ENCODE data around the gene KCNJ1. TPM values are rescaled to one million over a fixed set of nuclear protein-coding genes. Genes with fewer than 3 reads are reported as not detected.

KCNJ1 gene
- total and polyA plus RNA-seq, 2 donors from 2014 or later, result 175 to 355 TPM

DNA sequence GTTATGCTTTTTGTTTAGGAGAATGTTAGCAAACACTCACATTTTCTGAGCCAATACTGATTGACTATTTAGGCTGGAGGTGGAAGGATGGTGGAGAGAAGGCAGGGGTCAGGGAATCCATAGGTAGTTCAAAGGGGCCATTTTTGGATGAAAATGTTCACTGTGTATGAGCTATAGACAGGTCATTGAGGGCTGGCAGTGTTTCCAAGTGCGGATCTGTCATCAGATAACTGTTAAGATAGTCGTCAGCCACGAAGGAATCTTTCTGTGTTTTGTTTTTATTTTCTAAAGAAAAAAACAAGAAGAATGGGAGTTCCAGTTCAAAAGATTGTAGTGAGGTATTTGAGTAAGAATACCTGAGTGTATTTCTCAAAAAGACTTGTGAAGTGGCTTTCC lies 27.2 kb upstream of the KCNJ1 start:
- Histone ChIP-seq H3K4me3 (ENCODE audit: low read length in 3 of 3) (no peak overlapping the region), H3K27me3 (ENCODE audit: control insufficient read depth, insufficient read depth, low read length) (no peaks in the 10 kb centered on the region), H3K36me3 (ENCODE audit: control insufficient read depth in 2 of 3, insufficient read depth in 3 of 3, low read length in 3 of 3) (no peaks in the 10 kb centered on the region), H3K9ac (ENCODE audit: low read length in 3 of 3) (no peak overlapping the region), H3K9me3 (ENCODE audit: control insufficient read depth in 2 of 3, insufficient read depth in 1 of 3, low read length in 3 of 3) (no peaks in the 10 kb centered on the region), H3K27ac (ENCODE audit: low read depth in 2 of 2, low read length in 2 of 2) (peak overlapping the region in 1 of 2 donors; percentile 18), H3K4me1 (ENCODE audit: control insufficient read depth in 2 of 3, insufficient read depth in 2 of 3, low read depth in 1 of 3, low read length in 3 of 3) (peaks cover 0 to 11% (median 6%) of the 10 kb centered on the region in 3 donors)
- FAIRE-seq (no peak), DNase-seq (no peak)
- intact Hi-C loops (cut with DNase I), result no loop called here
- TF ChIP-seq, protein P1, sequence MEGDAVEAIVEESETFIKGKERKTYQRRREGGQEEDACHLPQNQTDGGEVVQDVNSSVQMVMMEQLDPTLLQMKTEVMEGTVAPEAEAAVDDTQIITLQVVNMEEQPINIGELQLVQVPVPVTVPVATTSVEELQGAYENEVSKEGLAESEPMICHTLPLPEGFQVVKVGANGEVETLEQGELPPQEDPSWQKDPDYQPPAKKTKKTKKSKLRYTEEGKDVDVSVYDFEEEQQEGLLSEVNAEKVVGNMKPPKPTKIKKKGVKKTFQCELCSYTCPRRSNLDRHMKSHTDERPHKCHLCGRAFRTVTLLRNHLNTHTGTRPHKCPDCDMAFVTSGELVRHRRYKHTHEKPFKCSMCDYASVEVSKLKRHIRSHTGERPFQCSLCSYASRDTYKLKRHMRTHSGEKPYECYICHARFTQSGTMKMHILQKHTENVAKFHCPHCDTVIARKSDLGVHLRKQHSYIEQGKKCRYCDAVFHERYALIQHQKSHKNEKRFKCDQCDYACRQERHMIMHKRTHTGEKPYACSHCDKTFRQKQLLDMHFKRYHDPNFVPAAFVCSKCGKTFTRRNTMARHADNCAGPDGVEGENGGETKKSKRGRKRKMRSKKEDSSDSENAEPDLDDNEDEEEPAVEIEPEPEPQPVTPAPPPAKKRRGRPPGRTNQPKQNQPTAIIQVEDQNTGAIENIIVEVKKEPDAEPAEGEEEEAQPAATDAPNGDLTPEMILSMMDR (IDR thresholded peaks at IDR 0.05; ENCODE audit: borderline replicate concordance, extremely low read depth, insufficient read depth), result no peak

DNA sequence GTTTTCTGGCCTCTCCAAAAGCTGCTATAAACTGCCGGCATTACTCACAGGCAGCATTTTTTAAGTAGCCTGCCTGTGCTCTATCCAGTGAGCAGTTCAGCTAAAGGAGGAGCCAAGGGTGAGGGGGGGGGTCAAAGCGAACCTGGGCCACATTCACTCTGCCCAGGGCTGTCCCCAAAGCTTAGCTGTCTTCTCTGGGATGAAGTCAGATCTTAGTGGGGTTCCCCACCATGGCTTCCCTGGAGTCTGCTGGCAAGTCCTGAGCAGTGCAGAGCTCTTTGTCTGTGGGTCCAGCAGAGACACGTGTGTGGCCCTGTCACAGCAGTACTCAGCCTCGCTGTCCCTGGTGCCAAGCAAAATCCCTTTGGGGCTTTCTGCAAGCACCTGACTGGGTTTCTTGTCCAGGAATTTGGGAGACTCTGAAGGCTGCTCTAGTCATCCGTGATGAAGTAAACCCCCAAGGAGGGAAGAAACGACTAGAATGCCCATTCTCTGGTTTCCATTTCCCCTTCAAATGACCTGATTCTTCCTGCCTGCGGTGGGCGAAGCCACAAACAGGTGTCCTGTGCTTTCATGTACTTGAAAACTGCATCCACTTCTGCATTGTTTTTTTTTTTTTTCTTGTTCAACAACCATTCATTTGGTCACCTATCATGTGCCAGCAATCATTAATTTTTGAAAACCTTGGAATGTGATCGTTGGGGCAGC lies 26.6 kb upstream of the KCNJ1 start:
- H3K27ac ChIP-seq (ENCODE audit: low read depth in 2 of 2, low read length in 2 of 2), result peak overlapping the region; percentile 17 to 18
- intact Hi-C loops (cut with DNase I), result no loop called here
- no peak for DNase-seq
- FAIRE-seq, result no peak
- peaks cover 0 to 11% (median 6%) of the 10 kb centered on the region in 3 donors for H3K4me1 ChIP-seq (ENCODE audit: control insufficient read depth in 2 of 3, insufficient read depth in 2 of 3, low read depth in 1 of 3, low read length in 3 of 3)
- TF ChIP-seq, protein P1 (IDR thresholded peaks at IDR 0.05; ENCODE audit: borderline replicate concordance, extremely low read depth, insufficient read depth), result no peak
- H3K9me3 ChIP-seq (ENCODE audit: control insufficient read depth in 2 of 3, insufficient read depth in 1 of 3, low read length in 3 of 3), result no peaks in the 10 kb centered on the region
- no peaks in the 10 kb centered on the region for H3K36me3 ChIP-seq (ENCODE audit: control insufficient read depth in 2 of 3, insufficient read depth in 3 of 3, low read length in 3 of 3)
- H3K9ac ChIP-seq (ENCODE audit: low read length in 3 of 3), result no peak overlapping the region
- no peaks in the 10 kb centered on the region for H3K27me3 ChIP-seq (ENCODE audit: control insufficient read depth, insufficient read depth, low read length)
- H3K4me3 ChIP-seq (ENCODE audit: low read length in 3 of 3), result no peak overlapping the region

DNA sequence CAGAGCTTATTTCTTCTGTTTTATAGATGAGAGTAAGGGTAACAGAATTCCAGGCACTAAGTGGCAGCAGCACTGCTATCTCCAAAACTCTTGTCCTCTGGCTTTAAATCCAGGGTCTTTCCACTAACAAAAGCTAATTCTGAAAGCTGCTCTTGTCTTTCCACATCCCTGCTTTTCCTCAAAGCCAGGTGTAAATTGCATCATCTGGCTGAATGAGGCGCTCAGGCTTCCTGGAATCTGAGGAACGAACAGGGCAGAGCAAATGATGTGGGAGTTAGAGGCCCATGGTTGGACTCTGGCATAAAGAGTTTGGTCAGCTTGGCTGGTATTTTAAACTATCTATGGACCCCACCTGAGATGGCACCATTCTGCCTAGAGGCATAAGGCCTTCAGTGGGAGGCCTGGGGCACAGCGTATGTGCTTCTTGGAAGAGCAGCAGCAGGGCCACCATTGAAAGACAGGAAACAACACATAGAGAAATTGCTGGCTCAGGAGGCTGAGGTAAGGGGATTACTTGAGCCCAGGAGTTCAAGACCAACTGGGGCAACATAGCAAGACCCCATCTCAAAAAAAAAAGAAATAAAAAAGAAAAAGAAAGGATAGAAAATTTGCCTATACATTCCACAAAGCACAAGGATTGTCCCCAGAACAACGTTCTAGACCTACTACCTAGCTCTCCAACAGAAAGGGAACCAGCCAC lies 25.9 kb upstream of the KCNJ1 start:
- Histone ChIP-seq H3K4me3 (ENCODE audit: low read length in 3 of 3) (no peak overlapping the region), H3K27ac (ENCODE audit: low read depth in 2 of 2, low read length in 2 of 2) (peak overlapping the region in 1 of 2 donors; percentile 17), H3K36me3 (ENCODE audit: control insufficient read depth in 2 of 3, insufficient read depth in 3 of 3, low read length in 3 of 3) (no peaks in the 10 kb centered on the region), H3K9me3 (ENCODE audit: control insufficient read depth in 2 of 3, insufficient read depth in 1 of 3, low read length in 3 of 3) (no peaks in the 10 kb centered on the region), H3K9ac (ENCODE audit: low read length in 3 of 3) (no peak overlapping the region), H3K27me3 (ENCODE audit: control insufficient read depth, insufficient read depth, low read length) (no peaks in the 10 kb centered on the region), H3K4me1 (ENCODE audit: control insufficient read depth in 2 of 3, insufficient read depth in 2 of 3, low read depth in 1 of 3, low read length in 3 of 3) (peaks cover 0 to 11% (median 6%) of the 10 kb centered on the region in 3 donors)
- TF ChIP-seq, protein P1 (IDR thresholded peaks at IDR 0.05; ENCODE audit: borderline replicate concordance, extremely low read depth, insufficient read depth), result no peak
- peak in 3 of 5 donors; percentile 42 to 66 (median 47) for DNase-seq
- intact Hi-C loops (cut with DNase I), result no loop called here
- FAIRE-seq, result no peak
